RWPE2 (cell line): ENCODE measurements around the gene RPL38.

Experiments used
- ATAC-seq: fragments of 200-7000 bp; cut with Tn5 transposase; 3 replicates; pipeline ENCODE4 v1.9.1; 2021; ENCODE audit warnings: low read depth
- DNase-seq: peaks from one replicate; pipeline ENCODE4 v3.0.0-alpha.2; 2020; ENCODE audit warnings: low spot score
- H3K27ac ChIP-seq: fragments of 450-650 bp; 2 replicates; pipeline ENCODE4 v1.5.1; 2017; ENCODE audit warnings: mild to moderate bottlenecking; ENCODE audit not compliant: poor library complexity, severe bottlenecking
- H3K27me3 ChIP-seq: fragments of 250-450 bp; sonication (Bioruptor Pico); 2 replicates; pipeline ENCODE4 v1.5.1; 2021; ENCODE audit warnings: mild to moderate bottlenecking, moderate library complexity; ENCODE audit not compliant: insufficient read depth, poor library complexity, severe bottlenecking
- H3K36me3 ChIP-seq: fragments of 250-450 bp; sonication (Bioruptor Pico); 2 replicates; pipeline ENCODE4 v1.5.1; 2020; ENCODE audit warnings: low read depth, mild to moderate bottlenecking, moderate library complexity
- H3K4me1 ChIP-seq: fragments of 250-450 bp; sonication (Bioruptor Pico); 2 replicates; pipeline ENCODE4 v1.5.1; 2021; ENCODE audit warnings: mild to moderate bottlenecking, moderate library complexity; ENCODE audit not compliant: insufficient read depth, poor library complexity, severe bottlenecking
- H3K4me3 ChIP-seq: fragments of 250-450 bp; sonication (Bioruptor Pico); 2 replicates; pipeline ENCODE4 v1.5.1; 2021; ENCODE audit warnings: mild to moderate bottlenecking, moderate library complexity; ENCODE audit not compliant: severe bottlenecking
- H3K9me3 ChIP-seq: fragments of 250-450 bp; sonication (Bioruptor Pico); 2 replicates; pipeline ENCODE4 v1.5.1; 2021; ENCODE audit warnings: mild to moderate bottlenecking, moderate library complexity; ENCODE audit not compliant: severe bottlenecking
- TF ChIP-seq, protein P1 (sequence below): fragments of 450-650 bp; IDR thresholded peaks from one replicate; pipeline ENCODE4 v1.5.1; 2017; ENCODE audit warnings: mild to moderate bottlenecking, moderate library complexity; ENCODE audit not compliant: poor library complexity, severe bottlenecking

RPL38 gene

DNA sequence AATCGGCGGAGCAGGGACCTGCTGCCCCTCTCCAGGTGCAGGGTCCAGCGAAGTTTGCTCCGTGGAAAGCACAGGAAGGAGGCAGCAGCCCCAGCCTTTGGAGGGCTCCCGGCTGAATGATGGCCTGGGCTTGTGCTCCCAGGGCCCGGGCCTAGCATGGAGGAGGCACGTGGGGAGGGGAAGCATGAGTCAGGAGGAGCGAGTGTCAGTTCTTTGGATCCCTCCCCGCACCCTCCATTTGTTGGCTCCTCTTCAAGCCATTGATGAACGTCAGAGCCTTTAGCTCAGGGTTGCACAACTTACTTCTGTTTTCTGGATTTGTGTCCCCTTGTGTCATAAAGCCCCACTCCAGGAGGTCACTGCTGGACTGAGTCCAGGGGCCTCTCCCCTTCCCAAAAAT, 35.7 kb downstream of the RPL38 start:
- Histone ChIP-seq H3K9me3 (no peaks in the 10 kb centered on the region), H3K27ac (no peak overlapping the region), H3K4me1 (no peaks in the 10 kb centered on the region), H3K4me3 (no peak overlapping the region), H3K27me3 (no peaks in the 10 kb centered on the region), H3K36me3 (no peaks in the 10 kb centered on the region)
- TF ChIP-seq, protein P1, sequence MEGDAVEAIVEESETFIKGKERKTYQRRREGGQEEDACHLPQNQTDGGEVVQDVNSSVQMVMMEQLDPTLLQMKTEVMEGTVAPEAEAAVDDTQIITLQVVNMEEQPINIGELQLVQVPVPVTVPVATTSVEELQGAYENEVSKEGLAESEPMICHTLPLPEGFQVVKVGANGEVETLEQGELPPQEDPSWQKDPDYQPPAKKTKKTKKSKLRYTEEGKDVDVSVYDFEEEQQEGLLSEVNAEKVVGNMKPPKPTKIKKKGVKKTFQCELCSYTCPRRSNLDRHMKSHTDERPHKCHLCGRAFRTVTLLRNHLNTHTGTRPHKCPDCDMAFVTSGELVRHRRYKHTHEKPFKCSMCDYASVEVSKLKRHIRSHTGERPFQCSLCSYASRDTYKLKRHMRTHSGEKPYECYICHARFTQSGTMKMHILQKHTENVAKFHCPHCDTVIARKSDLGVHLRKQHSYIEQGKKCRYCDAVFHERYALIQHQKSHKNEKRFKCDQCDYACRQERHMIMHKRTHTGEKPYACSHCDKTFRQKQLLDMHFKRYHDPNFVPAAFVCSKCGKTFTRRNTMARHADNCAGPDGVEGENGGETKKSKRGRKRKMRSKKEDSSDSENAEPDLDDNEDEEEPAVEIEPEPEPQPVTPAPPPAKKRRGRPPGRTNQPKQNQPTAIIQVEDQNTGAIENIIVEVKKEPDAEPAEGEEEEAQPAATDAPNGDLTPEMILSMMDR: no peak
- ATAC-seq (no peak), DNase-seq (peak; percentile 63)

DNA sequence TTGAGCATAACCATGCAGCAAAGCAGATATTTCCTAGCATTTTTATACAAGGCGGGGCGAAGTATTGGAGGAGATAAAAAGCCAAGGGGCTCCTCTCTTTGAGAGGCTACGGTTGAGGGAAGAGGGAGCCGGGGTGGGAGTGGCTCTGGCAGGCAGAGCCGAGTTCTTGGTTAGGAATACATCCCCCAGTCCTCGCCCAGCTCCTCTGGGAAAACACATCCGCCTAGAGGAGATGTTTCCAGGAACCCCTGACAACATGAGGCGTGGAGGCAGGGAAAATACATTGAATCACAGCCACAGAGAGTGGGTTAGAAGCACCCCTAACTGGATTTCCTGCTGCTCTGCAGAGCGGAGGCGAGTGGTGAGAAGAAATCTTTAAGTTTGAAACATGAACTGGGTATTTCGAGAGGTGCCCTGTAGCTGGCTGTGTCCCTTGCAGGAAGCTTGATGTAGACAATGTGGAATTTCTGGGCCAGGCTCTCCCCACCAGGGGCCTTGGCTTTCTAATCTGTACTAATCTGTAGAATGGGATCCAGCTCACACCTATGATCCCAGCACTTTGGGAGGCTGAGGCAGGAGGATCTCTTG, 37.2 kb downstream of the RPL38 start:
- no peak for ATAC-seq

DNA sequence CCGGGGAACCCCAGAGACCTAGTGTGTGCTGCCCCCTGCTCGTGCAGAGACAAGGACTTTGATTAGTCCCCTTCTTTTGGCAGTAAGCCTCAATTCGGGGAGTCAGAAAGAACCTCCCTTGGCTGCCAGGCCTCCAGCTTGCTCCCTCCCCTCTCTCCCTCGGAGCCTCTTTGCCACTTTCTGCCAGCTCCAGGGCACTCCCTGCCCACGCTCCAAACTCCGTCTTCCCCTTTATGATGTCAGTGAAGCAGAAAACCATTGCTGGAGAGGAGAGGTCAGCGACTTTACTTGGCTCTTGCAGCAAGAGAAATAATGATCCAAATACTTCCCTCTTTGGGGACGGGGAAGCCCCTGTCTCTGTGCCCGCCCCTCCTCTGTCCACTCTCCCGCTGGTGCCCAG, 38.0 kb downstream of the RPL38 start:
- no peaks in the 10 kb centered on the region for H3K27me3 ChIP-seq
- H3K9me3 ChIP-seq: no peaks in the 10 kb centered on the region
- no peak overlapping the region for H3K27ac ChIP-seq
- ATAC-seq (no peak), DNase-seq (no peak)
- H3K36me3 ChIP-seq: no peaks in the 10 kb centered on the region
- H3K4me1 ChIP-seq: no peaks in the 10 kb centered on the region
- H3K4me3 ChIP-seq: no peak overlapping the region
- TF ChIP-seq, protein P1: no peak

More for the DNA sequence above, 37.2 kb downstream of the RPL38 start:
- Histone ChIP-seq H3K27ac (no peak overlapping the region), H3K4me1 (no peaks in the 10 kb centered on the region), H3K27me3 (no peaks in the 10 kb centered on the region), H3K9me3 (no peaks in the 10 kb centered on the region), H3K36me3 (no peaks in the 10 kb centered on the region), H3K4me3 (no peak overlapping the region)
- TF ChIP-seq, protein P1: no peak
- DNase-seq: no peak

DNA sequence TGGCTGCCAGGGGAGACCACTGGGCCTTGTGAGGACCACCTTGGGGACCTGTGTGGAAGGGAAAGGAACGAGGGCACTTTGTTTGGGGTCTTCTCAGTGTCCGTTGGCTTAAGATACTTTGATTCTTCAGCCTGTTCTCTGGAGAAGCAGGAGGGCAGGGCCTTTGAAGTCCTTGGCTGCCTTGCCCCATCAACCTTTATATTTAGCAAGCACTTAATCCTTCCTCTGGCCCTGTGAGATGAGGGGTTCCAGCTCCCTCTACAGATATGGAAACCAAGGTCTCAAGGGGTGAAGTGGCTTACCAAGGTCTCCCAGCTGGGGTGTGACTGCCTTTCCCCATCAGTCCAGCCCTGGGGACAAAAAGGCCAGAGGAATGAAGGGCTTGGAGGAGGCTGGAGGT, 38.4 kb downstream of the RPL38 start:
- no peak for DNase-seq
- TF ChIP-seq, protein P1: no peak
- Histone ChIP-seq H3K4me1 (no peaks in the 10 kb centered on the region), H3K36me3 (no peaks in the 10 kb centered on the region), H3K27me3 (no peaks in the 10 kb centered on the region), H3K9me3 (no peaks in the 10 kb centered on the region), H3K4me3 (no peak overlapping the region), H3K27ac (no peak overlapping the region)
- ATAC-seq: no peak

DNA sequence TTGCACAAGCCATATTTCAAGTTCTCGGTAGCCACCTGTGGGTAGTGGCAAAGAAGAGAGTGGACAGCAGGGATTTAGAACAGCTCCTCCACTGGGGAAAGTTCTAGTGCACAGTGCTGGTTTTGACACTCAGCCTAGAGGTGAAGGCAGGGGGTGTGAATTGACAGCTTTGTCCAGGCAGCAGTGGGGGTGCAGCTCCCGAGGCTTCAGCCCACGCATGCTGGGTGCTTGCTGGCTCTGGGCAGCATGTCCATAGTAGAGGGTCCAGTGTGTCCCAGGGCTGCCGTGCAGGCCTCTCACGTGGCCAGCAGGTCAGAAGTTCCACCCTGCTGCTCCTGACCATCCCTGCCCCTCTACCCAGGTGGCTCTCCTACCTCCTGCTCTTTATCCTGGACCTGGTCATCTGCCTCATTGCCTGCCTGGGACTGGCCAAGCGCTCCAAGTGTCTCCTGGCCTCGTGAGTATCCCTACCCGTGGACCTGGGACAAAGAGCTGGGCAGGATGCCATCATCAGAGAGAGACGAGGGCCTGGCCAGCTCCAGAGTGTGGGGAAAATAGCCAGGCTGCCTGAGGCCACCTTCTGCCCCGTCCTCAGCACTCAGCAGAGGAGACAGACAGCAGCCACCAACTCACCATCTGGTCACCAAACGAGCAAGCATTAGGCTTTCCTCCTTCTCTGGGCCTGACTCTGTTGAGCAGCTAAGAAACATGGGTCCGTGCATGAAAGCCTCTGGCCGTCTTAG, 39.7 kb downstream of the RPL38 start:
- ATAC-seq: no peak
- Histone ChIP-seq H3K27me3 (no peaks in the 10 kb centered on the region), H3K9me3 (no peaks in the 10 kb centered on the region), H3K4me1 (no peaks in the 10 kb centered on the region), H3K27ac (no peak overlapping the region), H3K36me3 (no peaks in the 10 kb centered on the region), H3K4me3 (no peak overlapping the region)
- TF ChIP-seq, protein P1: no peak
- DNase-seq: peak; percentile 34
